Lower leg skin (tissue), 4 donors: ENCODE measurements around the gene DBX2. TPM values are rescaled to one million over a fixed set of nuclear protein-coding genes. Genes with fewer than 3 reads are reported as not detected.
A peak's percentile ranks its signal among the peaks of the same experiment; 100 is the strongest.
"Not testable (repeated sequence)": the region's sequence is repeated elsewhere in the genome, so short reads cannot be mapped to it uniquely, and the experiment has no call there.

Experiments
- DNase-seq, 2 donors: peaks; one replicate each; pipeline ENCODE4 v3.0.0-alpha.2; 2019; ENCODE audit warnings: low spot score in 2 of 2
- H3K4me3 ChIP-seq: fragments of 200-600 bp; sonication (generic); 2 replicates; pipeline ENCODE4 v1.5.1; 2017; ENCODE audit warnings: mild to moderate bottlenecking, low read depth; ENCODE audit not compliant: poor library complexity, severe bottlenecking
- POLR2A ChIP-seq, 2 donors: fragments of 450-650 bp; IDR thresholded peaks; one replicate each; pipeline ENCODE4 v1.6.1; 2016 to 2017; ENCODE audit warnings: antibody characterized with exemption in 2 of 2, mild to moderate bottlenecking in 1 of 2, moderate library complexity in 1 of 2
- WGBS, 2 donors: methylation state at CpG; one replicate each; pipeline ENCODE4 v1.1.5; 2018; 5-methylcytosine and 5-hydroxymethylcytosine counted together
- intact Hi-C: fragments of 100-400 bp; cut with DNase I; formaldehyde crosslinking; loops from one replicate; pipeline ENCODE4 v1.15.0; 2023; ENCODE audit warnings: low total_unique reads
- total RNA-seq, 4 donors: library from RNA; depleted of rRNA; stranded (reverse); fragments of >200 nt; gene quantifications; one replicate each; pipeline ENCODE4 v1.1.0, GENCODE V29; 2016
- TF ChIP-seq, protein P1 (sequence below), 3 donors: fragments of 450-650 bp; IDR thresholded peaks; one replicate each; pipeline ENCODE4 v1.5.1; 2016; ENCODE audit warnings: antibody characterized with exemption in 3 of 3, mild to moderate bottlenecking in 3 of 3, moderate library complexity in 2 of 3

Gene DBX2
- total RNA-seq, result 1 to 10 TPM in 1 of 4 donors, under 1 TPM in 3; 0.56 to 1.0 (median 0.91) TPM

DNA sequence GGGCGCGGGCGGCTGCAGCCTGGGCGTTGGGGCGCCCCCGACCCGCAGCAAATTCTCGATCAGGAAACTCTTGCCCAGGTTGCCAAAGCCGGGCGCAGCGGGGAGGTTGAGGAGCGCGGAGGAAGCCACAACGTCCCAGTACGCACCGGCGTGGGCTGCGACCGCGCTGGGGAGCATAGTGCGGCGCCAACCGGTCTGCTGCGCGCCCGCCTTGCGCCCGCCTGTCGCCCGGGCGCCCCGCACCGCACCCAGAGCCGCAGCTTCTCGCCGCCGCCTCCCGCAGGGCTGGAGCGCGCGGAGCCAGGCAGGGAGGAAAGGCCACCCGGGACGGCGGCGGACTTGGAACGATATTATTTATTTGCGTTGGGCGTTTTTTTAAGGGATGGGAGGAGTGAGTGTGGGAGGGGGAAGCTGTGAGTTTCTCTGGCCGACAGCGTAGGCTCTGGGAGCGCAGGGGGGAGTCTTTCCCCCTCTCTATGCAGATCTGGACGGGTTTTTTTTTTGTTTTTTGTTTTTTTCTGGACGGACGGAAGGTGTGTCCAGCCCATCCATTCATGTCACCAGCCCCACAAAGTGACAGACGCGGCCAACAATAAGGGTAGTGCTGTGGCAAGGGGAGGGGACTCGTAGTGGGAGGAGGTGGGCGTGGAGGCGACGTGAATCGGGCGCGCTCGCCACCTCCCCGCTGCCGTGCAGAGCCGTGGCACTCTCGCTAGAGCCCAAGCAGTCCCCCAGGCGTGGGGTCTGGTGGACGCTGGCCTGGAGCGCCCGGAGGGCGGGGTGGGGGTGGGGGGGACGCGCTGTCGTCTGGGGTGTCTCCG lies at the start of gene DBX2:
TSS of gene DBX2 (minus strand) at position 349 of the 821 bp plus-strand sequence. CDS start at position 177, 172 bp downstream.
- DNase-seq, result no peak
- H3K4me3 ChIP-seq, result peak within 1 kb of the TSS; percentile 21
- TF ChIP-seq POLR2A (IDR thresholded peaks at IDR 0.05), result no peak
- TF ChIP-seq, protein P1, sequence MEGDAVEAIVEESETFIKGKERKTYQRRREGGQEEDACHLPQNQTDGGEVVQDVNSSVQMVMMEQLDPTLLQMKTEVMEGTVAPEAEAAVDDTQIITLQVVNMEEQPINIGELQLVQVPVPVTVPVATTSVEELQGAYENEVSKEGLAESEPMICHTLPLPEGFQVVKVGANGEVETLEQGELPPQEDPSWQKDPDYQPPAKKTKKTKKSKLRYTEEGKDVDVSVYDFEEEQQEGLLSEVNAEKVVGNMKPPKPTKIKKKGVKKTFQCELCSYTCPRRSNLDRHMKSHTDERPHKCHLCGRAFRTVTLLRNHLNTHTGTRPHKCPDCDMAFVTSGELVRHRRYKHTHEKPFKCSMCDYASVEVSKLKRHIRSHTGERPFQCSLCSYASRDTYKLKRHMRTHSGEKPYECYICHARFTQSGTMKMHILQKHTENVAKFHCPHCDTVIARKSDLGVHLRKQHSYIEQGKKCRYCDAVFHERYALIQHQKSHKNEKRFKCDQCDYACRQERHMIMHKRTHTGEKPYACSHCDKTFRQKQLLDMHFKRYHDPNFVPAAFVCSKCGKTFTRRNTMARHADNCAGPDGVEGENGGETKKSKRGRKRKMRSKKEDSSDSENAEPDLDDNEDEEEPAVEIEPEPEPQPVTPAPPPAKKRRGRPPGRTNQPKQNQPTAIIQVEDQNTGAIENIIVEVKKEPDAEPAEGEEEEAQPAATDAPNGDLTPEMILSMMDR (IDR thresholded peaks at IDR 0.05), result no peak
- intact Hi-C loops, result no loop called here
- 0 to 3% methylated on average over 47 to 68 of the region's 77 CpGs for whole genome bisulfite sequencing, 2 donors

DNA sequence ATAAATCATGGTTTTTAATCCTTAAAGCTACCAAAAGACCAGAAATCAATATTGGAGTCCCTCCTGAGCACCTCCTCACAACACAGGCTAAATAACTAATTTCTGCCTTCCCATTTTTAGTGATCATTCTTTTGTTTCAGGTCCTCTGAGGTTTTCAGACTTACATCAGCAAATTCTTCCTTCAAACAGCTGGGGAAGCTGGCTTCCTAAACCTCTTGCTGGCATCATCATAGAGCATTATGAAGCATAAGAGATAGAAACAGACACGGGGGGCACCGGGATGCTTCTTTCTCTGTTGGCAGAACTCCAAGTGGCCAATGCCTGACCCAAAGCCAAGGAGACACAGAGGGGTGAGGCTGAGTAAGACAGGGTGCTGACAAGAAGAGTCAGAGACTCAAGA lies 47.9 kb upstream of the DBX2 start:
- intact Hi-C loops, result no loop called here
- no peak for DNase-seq
- no peak overlapping the region for H3K4me3 ChIP-seq
- TF ChIP-seq POLR2A (IDR thresholded peaks at IDR 0.05), result no peak
- TF ChIP-seq, protein P1 (IDR thresholded peaks at IDR 0.05), result no peak
- WGBS, 2 donors, result 51 to 59% methylated on average over 2 of the region's 2 CpGs

DNA sequence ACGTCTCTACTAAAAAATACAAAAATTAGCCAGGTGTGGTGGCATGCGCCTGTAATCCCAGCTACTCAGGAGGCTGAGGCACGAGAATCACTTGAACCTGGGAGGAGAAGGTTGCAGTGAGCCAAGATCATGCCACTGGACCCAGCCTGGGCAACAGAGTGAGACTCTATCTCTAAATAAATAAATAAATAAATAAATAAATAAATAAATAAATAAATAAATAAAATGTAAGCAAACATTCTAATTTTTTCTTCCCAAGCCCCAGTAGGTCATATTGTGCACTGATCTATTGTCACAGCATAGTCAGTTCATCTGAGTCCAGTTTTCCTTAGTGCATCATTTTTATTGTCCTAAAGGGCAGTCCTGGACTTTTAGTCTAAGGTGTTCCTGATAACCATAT lies 44.5 kb upstream of the DBX2 start:
- intact Hi-C loops, DNase-seq, H3K4me3 ChIP-seq: not testable (repeated sequence)
- 94 to 95% methylated on average over 3 of the region's 3 CpGs for WGBS, 2 donors

DNA sequence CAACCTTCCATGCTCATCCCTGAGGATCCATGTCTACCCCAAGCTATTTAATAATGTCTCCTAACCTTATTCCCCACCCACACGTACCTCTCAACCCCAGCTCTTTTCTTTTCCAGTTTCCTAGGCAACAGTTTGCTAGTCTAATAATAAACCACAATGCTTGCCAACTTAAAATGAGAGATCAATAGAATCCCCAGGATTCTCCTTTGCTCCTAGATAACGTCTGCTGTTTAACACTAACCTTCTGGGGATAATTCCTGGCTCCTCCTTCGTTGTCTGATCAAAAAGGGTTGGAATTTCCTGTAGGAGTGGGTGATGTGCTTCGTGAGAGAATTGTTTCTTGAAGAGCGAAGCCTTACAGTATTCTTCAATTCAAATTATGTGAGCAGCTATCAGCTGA lies 42.2 kb upstream of the DBX2 start:
- DNase-seq, result no peak
- TF ChIP-seq, protein P1 (IDR thresholded peaks at IDR 0.05), result no peak
- TF ChIP-seq POLR2A (IDR thresholded peaks at IDR 0.05), result no peak
- intact Hi-C loops, result no loop called here
- WGBS, 2 donors, result 14 to 25% methylated on average over 5 of the region's 5 CpGs
- H3K4me3 ChIP-seq, result no peak overlapping the region

DNA sequence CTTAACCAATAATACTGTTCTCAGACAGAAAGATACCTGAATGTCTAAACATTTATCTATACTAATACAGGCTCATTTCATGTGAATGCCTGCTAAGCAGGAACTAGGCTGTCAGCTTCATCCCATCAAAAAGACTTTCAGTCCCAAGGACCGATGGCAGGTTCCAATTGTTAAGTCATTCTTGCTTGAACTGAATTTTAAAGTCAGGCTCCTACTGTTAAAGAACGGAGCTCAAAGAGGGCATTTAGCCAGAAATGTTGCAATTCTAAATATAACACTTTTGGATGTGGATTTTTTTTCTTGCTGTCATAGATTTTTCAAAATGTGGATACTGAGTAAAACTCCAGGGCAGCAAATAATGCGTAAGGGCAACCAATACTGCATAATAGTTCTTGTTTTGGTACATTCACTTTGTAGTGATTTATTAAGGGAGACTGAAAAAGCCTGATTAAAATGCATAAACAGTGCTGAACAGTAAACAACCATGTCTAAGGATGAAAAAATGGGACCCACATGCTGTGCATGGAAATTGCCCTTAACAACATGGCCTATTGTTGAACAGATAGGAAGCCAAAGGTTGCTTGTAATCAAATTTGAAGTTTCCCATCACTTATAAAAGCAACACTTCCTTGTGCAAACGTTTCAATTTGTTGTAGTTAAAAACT lies 38.6 kb upstream of the DBX2 start:
- 36 to 41% methylated on average over 4 of the region's 4 CpGs for WGBS, 2 donors
- H3K4me3 ChIP-seq, result no peak overlapping the region
- TF ChIP-seq, protein P1 (IDR thresholded peaks at IDR 0.05), result no peak
- no peak for TF ChIP-seq POLR2A (IDR thresholded peaks at IDR 0.05)
- intact Hi-C loops, result no loop called here
- no peak for DNase-seq

DNA sequence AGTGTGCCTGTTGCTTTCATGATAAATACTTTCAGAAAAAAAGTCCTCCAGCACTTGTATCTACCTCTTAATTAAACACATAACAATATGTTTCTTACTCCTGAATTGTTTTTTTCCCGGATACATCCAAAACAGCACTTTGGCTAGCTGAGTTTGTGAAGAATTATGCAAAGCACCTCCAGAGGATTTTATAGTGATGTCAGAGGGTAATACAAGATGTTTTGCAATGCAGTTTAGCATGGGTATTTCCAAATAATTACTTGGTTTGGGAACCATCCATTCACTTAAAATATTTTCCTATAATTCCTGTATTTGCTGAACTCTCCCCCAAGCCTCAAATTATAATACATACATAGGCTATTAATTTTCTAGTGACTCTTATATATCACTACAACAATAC lies 37.7 kb upstream of the DBX2 start:
- intact Hi-C loops, result no loop called here
- no peak overlapping the region for H3K4me3 ChIP-seq
- WGBS, 2 donors, result 64 to 70% methylated on average over 1 of the region's 1 CpG
- no peak for TF ChIP-seq POLR2A (IDR thresholded peaks at IDR 0.05)
- TF ChIP-seq, protein P1 (IDR thresholded peaks at IDR 0.05), result no peak
- no peak for DNase-seq

DNA sequence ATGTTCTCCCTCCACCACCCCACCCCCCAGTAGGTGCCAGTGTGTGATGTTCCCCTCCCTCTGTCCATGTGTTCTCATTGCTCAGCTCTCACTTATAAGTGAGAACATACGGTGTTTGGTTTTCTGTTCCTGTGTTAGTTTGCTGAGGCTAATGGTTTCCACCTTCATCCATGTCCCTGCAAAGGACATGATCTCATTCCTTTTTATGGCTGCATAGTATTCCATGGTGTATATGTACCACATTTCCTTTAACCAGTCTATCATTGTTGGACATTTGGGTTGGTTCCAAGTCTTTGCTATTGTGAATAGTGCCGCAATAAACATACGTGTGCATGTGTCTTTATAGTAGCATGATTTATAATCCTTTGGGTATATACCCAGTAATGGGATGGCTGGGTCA lies 33.3 kb upstream of the DBX2 start:
- WGBS, 2 donors, result 100% methylated on average over 3 of the region's 3 CpGs
- H3K4me3 ChIP-seq, DNase-seq, intact Hi-C loops: not testable (repeated sequence)
